GM23338 (cell line): ENCODE measurements around the gene NRROS.

Experiments used
- CREB1 ChIP-seq: fragments of 250-450 bp; sonication (Bioruptor Pico); IDR thresholded peaks from 2 replicates; pipeline ENCODE4 v1.5.0; 2020; ENCODE audit warnings: low read depth, mild to moderate bottlenecking, moderate library complexity
- EZH2 ChIP-seq: fragments of 200-600 bp; sonication (generic); IDR thresholded peaks from one replicate; pipeline ENCODE4 v1.8.0; 2017; ENCODE audit warnings: antibody characterized with exemption, mild to moderate bottlenecking, low read depth; ENCODE audit not compliant: unreplicated experiment
- EZH2phosphoT487 ChIP-seq: fragments of 200-600 bp; sonication (generic); IDR thresholded peaks from one replicate; pipeline ENCODE4 v1.8.1; 2018; ENCODE audit warnings: antibody characterized with exemption; ENCODE audit not compliant: unreplicated experiment
- JUNB ChIP-seq: IDR thresholded peaks from one replicate; pipeline ENCODE4 v1.6.1; 2016; ENCODE audit warnings: antibody characterized with exemption; ENCODE audit not compliant: unreplicated experiment
- POLR2AphosphoS5 ChIP-seq: IDR thresholded peaks from 2 replicates; pipeline ENCODE4 v1.6.1; 2016; ENCODE audit warnings: antibody characterized with exemption, low read depth
- ZNF114 ChIP-seq: fragments of 250-450 bp; sonication (Bioruptor Pico); IDR thresholded peaks from 2 replicates; pipeline ENCODE4 v1.5.0; 2020; ENCODE audit warnings: mild to moderate bottlenecking, moderate library complexity
- ZNF331 ChIP-seq: fragments of 250-450 bp; sonication (Bioruptor Pico); IDR thresholded peaks from 2 replicates; pipeline ENCODE4 v1.5.0; 2020; ENCODE audit warnings: low read depth, mild to moderate bottlenecking, moderate library complexity
- TF ChIP-seq, protein P1 (sequence below), 2 experiments: fragments of 200-600 bp in 1 of 2; sonication (generic) in 1 of 2; conservative IDR thresholded peaks; 2 replicates each; pipeline versions ENCODE4 v1.5.1 to v1.6.1; 2016 to 2017; ENCODE audit warnings: antibody characterized with exemption in 2 of 2, low read depth in 2 of 2, mild to moderate bottlenecking in 2 of 2, moderate library complexity in 1 of 2
- TF ChIP-seq, protein P2 (sequence below): IDR thresholded peaks from one replicate; pipeline ENCODE4 v1.6.1; 2018; ENCODE audit warnings: antibody characterized with exemption; ENCODE audit not compliant: unreplicated experiment
- TF ChIP-seq, protein P3 (sequence below): IDR thresholded peaks from 2 replicates; pipeline ENCODE4 v1.6.1; 2016; ENCODE audit warnings: antibody characterized with exemption

DNA sequence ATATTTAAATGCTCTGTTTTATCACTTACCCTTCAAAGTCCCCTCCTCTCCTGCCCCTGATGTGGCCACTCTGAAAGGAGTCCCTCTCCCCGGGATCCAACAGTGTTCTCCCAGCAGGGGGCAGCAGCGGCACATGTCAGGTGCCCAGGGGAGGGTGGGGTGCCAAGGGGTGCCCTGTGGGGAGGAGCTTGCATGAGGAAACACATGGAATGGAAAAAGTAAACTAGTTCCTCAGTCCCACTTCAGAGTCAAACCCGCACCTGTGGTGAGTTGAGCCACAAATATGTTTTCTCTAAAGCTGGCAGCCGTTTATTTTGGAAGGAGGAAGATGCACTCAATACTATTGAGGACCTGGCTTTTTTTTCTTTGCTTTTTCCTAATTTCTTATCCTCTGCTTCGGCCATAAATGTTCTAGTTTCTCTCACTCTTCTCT lies 30.1 kb upstream of the NRROS start:
- TF ChIP-seq, protein P1, sequence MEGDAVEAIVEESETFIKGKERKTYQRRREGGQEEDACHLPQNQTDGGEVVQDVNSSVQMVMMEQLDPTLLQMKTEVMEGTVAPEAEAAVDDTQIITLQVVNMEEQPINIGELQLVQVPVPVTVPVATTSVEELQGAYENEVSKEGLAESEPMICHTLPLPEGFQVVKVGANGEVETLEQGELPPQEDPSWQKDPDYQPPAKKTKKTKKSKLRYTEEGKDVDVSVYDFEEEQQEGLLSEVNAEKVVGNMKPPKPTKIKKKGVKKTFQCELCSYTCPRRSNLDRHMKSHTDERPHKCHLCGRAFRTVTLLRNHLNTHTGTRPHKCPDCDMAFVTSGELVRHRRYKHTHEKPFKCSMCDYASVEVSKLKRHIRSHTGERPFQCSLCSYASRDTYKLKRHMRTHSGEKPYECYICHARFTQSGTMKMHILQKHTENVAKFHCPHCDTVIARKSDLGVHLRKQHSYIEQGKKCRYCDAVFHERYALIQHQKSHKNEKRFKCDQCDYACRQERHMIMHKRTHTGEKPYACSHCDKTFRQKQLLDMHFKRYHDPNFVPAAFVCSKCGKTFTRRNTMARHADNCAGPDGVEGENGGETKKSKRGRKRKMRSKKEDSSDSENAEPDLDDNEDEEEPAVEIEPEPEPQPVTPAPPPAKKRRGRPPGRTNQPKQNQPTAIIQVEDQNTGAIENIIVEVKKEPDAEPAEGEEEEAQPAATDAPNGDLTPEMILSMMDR (conservative IDR thresholded peaks at IDR 0.05; ENCODE audit: low read depth in 2 of 2), result peak; percentile 97 to 98
- TF ChIP-seq JUNB (no peak), EZH2phosphoT487 (no peak), POLR2AphosphoS5 (no peak), EZH2 (no peak), ZNF331 (CRISPR knock-in tag) (no peak), CREB1 (CRISPR knock-in tag) (no peak), ZNF114 (CRISPR knock-in tag) (no peak)
- TF ChIP-seq, protein P2, sequence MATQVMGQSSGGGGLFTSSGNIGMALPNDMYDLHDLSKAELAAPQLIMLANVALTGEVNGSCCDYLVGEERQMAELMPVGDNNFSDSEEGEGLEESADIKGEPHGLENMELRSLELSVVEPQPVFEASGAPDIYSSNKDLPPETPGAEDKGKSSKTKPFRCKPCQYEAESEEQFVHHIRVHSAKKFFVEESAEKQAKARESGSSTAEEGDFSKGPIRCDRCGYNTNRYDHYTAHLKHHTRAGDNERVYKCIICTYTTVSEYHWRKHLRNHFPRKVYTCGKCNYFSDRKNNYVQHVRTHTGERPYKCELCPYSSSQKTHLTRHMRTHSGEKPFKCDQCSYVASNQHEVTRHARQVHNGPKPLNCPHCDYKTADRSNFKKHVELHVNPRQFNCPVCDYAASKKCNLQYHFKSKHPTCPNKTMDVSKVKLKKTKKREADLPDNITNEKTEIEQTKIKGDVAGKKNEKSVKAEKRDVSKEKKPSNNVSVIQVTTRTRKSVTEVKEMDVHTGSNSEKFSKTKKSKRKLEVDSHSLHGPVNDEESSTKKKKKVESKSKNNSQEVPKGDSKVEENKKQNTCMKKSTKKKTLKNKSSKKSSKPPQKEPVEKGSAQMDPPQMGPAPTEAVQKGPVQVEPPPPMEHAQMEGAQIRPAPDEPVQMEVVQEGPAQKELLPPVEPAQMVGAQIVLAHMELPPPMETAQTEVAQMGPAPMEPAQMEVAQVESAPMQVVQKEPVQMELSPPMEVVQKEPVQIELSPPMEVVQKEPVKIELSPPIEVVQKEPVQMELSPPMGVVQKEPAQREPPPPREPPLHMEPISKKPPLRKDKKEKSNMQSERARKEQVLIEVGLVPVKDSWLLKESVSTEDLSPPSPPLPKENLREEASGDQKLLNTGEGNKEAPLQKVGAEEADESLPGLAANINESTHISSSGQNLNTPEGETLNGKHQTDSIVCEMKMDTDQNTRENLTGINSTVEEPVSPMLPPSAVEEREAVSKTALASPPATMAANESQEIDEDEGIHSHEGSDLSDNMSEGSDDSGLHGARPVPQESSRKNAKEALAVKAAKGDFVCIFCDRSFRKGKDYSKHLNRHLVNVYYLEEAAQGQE, result no peak
- TF ChIP-seq, protein P3, sequence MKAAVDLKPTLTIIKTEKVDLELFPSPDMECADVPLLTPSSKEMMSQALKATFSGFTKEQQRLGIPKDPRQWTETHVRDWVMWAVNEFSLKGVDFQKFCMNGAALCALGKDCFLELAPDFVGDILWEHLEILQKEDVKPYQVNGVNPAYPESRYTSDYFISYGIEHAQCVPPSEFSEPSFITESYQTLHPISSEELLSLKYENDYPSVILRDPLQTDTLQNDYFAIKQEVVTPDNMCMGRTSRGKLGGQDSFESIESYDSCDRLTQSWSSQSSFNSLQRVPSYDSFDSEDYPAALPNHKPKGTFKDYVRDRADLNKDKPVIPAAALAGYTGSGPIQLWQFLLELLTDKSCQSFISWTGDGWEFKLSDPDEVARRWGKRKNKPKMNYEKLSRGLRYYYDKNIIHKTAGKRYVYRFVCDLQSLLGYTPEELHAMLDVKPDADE, result no peak
